ENCODE results near the gene EIF2B4. TPM values are rescaled to one million over a fixed set of nuclear protein-coding genes. Genes with fewer than 3 reads are reported as not detected.

Gene EIF2B4
- total and polyA plus RNA-seq, 2 of the 13 experiments (the other 11 are each of a cell fraction or from before 2014, with no cell fraction given) = 91.5 to 96.4 TPM

- no peak for TF ChIP-seq ZNF441 (CRISPR knock-in tag; IDR thresholded peaks at IDR 0.05; ENCODE audit: borderline replicate concordance)
- peak; percentile 14; the same call in 1 of the 2 replicates for TF ChIP-seq PHF8 (CRISPR knock-in tag; IDR thresholded peaks at IDR 0.05)
- peak; percentile 66 for TF ChIP-seq SAP130 (CRISPR knock-in tag; IDR thresholded peaks at IDR 0.05; ENCODE audit: low read depth)
- TF ChIP-seq GABPA (IDR thresholded peaks at IDR 0.05; ENCODE audit: low read depth, low read length) = no peak
- no peak for TF ChIP-seq GABPA (CRISPR knock-in tag; IDR thresholded peaks at IDR 0.05; ENCODE audit: low read depth)
- 0 out of 2 replicates have a peak, but pooled peaks have one; percentile 23 for TF ChIP-seq ZIK1 (CRISPR knock-in tag; IDR thresholded peaks at IDR 0.05; ENCODE audit: borderline replicate concordance, low read depth)
- no peak for TF ChIP-seq GTF3A (CRISPR knock-in tag; conservative IDR thresholded peaks at IDR 0.05)
- peak; percentile 62; the same call in 1 of the 2 replicates for TF ChIP-seq GZF1 (CRISPR knock-in tag; IDR thresholded peaks at IDR 0.05)
- TF ChIP-seq ZNF318 (CRISPR knock-in tag; IDR thresholded peaks at IDR 0.05) = 0 out of 2 replicates have a peak, but pooled peaks have one; percentile 28
- TF ChIP-seq ZBTB7B (CRISPR knock-in tag; IDR thresholded peaks at IDR 0.05) = peak; percentile 54; the same call in 1 of the 2 replicates
- 0 out of 2 replicates have a peak, but pooled peaks have one; percentile 41 for TF ChIP-seq ZNF446 (CRISPR knock-in tag; IDR thresholded peaks at IDR 0.05)
- TF ChIP-seq ZNF609 (CRISPR knock-in tag; IDR thresholded peaks at IDR 0.05; ENCODE audit: borderline replicate concordance) = peak; percentile 42; the same call in 1 of the 2 replicates
- TF ChIP-seq TRAFD1 (CRISPR knock-in tag; IDR thresholded peaks at IDR 0.05; ENCODE audit: borderline replicate concordance) = no peak
- 0 out of 2 replicates have a peak, but pooled peaks have one; percentile 60 for TF ChIP-seq JUN (CRISPR knock-in tag; IDR thresholded peaks at IDR 0.05)
These were observed 9.9 kb upstream of the EIF2B4 start (continued) for GRCh38 chr2:27379836-27380625.
